Naive thymus-derived CD8-positive, alpha-beta T cell (primary cell): ENCODE data around the gene CYP2C18. TPM values are rescaled to one million over a fixed set of nuclear protein-coding genes. Genes with fewer than 3 reads are reported as not detected.
A peak's percentile ranks its signal among the peaks of the same experiment; 100 is the strongest.
"Not testable (repeated sequence)": the region's sequence is repeated elsewhere in the genome, so short reads cannot be mapped to it uniquely, and the experiment has no call there.

ENCODE experiments used
- ATAC-seq, 2 donors: fragments of 150-1000 bp; cut with Tn5 transposase in 1 of 2; sonication (Bioruptor Pico), chemical (Tn5 transposase) in 1 of 2; 1 replicate in 1 of 2; 2 replicates in 1 of 2; pipeline ENCODE4 v1.10.0; 2021; ENCODE audit warnings: mild to moderate bottlenecking in 2 of 2, moderate library complexity in 2 of 2
- POLR2A ChIA-PET: fragments of 350-600 bp; sonication (Branson Sonifier 250); formaldehyde crosslinking; loops from one replicate; lab custom pipeline; 2021; ENCODE audit warnings: antibody characterized with exemption; lab: Charles Lee
- DNase-seq, 10 donors: peaks; one replicate each; pipeline versions ENCODE4 v3.0.0 to v3.0.0-alpha.2; 2020 to 2022
- H3K27ac Mint-ChIP-seq, 10 donors: one replicate each; pipeline ENCODE4 v1.8.0; 2020 to 2022; ENCODE audit warnings: mild to moderate bottlenecking in 10 of 10, mixed read lengths in 10 of 10, moderate library complexity in 4 of 10, inconsistent platforms in 1 of 10
- H3K27me3 Mint-ChIP-seq, 5 donors: one replicate each; pipeline ENCODE4 v1.8.0; 2021 to 2022; ENCODE audit warnings: mixed read lengths in 5 of 5
- H3K36me3 Mint-ChIP-seq, 3 donors: one replicate each; pipeline ENCODE4 v1.8.0; 2020 to 2022; ENCODE audit warnings: mixed read lengths in 3 of 3, mild to moderate bottlenecking in 2 of 3, inconsistent platforms in 1 of 3
- H3K4me1 Mint-ChIP-seq, 4 donors: one replicate each; pipeline ENCODE4 v1.8.0; 2021 to 2022; ENCODE audit warnings: mixed read lengths in 4 of 4
- H3K4me3 Mint-ChIP-seq, 10 donors: one replicate each; pipeline ENCODE4 v1.8.0; 2020 to 2022; ENCODE audit warnings: mild to moderate bottlenecking in 10 of 10, mixed read lengths in 10 of 10, moderate library complexity in 6 of 10, inconsistent platforms in 1 of 10
- H3K9me3 Mint-ChIP-seq, 9 donors: one replicate each; pipeline ENCODE4 v1.8.0; 2020 to 2022; ENCODE audit warnings: mixed read lengths in 9 of 9, mild to moderate bottlenecking in 3 of 9, inconsistent platforms in 1 of 9, moderate library complexity in 1 of 9
- polyA plus RNA-seq, 3 donors: library from polyadenylated mRNA; unstranded; fragments of 300-500 nt; fragmentation: Illumina TruSeq; gene quantifications; one replicate each; pipeline ENCODE4 v1.2.3, GENCODE V29; 2021
- total RNA-seq, 8 experiments: library from RNA in 2 of 8; stranded (reverse) in 2 of 8; gene quantifications; one replicate each; pipeline ENCODE4 v1.2.3 and lab custom pipeline; 2021 to 2026

Gene CYP2C18
- total and polyA plus RNA-seq, 5 experiments from 2014 or later: not detected

GRCh38 chr10:94677691-94678090 is 5.8 kb upstream of the CYP2C18 start:
- DNase-seq: no peak
- POLR2A ChIA-PET: no interaction called here
- H3K9me3 Mint-ChIP-seq: peaks cover 0 to 3% (median 0%) of the 10 kb centered on the region in 9 donors
- H3K4me1 Mint-ChIP-seq: no peaks in the 10 kb centered on the region
- no peak overlapping the region for H3K27ac Mint-ChIP-seq
- no peak for ATAC-seq
- no peak overlapping the region for H3K4me3 Mint-ChIP-seq
- no peaks in the 10 kb centered on the region for H3K36me3 Mint-ChIP-seq
- H3K27me3 Mint-ChIP-seq: peaks cover 0 to 25% (median 5%) of the 10 kb centered on the region in 5 donors

- H3K27me3 Mint-ChIP-seq: peaks cover 0 to 25% (median 5%) of the 10 kb centered on the region in 5 donors
- H3K27ac Mint-ChIP-seq: no peak overlapping the region
- H3K4me1 Mint-ChIP-seq: no peaks in the 10 kb centered on the region
- POLR2A ChIA-PET: no interaction called here
- H3K36me3 Mint-ChIP-seq: no peaks in the 10 kb centered on the region
- no peak for ATAC-seq
- no peak for DNase-seq
- H3K9me3 Mint-ChIP-seq: peaks cover 0 to 3% (median 0%) of the 10 kb centered on the region in 9 donors
- H3K4me3 Mint-ChIP-seq: no peak overlapping the region
These were observed 5.1 kb upstream of the CYP2C18 start for GRCh38 chr10:94678475-94678874.

GRCh38 chr10:94680544-94680943 is 3.0 kb upstream of the CYP2C18 start:
- POLR2A ChIA-PET: no interaction called here
- no peak overlapping the region for H3K4me3 Mint-ChIP-seq
- H3K9me3 Mint-ChIP-seq: peaks cover 0 to 7% (median 0%) of the 10 kb centered on the region in 9 donors
- DNase-seq: no peak
- no peak overlapping the region for H3K27ac Mint-ChIP-seq
- no peaks in the 10 kb centered on the region for H3K36me3 Mint-ChIP-seq
- ATAC-seq: no peak
- no peaks in the 10 kb centered on the region for H3K4me1 Mint-ChIP-seq
- H3K27me3 Mint-ChIP-seq: peaks cover 0 to 10% (median 0%) of the 10 kb centered on the region in 5 donors

GRCh38 chr10:94682636-94683035 is 893 bp upstream of the CYP2C18 start:
- H3K36me3 Mint-ChIP-seq, H3K4me3 Mint-ChIP-seq, H3K27me3 Mint-ChIP-seq, DNase-seq, H3K4me1 Mint-ChIP-seq, ATAC-seq, POLR2A ChIA-PET, H3K27ac Mint-ChIP-seq: not testable (repeated sequence)
- H3K9me3 Mint-ChIP-seq: peaks cover 0 to 16% (median 0%) of the 10 kb centered on the region in 9 donors

GRCh38 chr10:94687625-94688248 is 4.2 kb downstream of the CYP2C18 start:
- peaks cover 2 to 21% (median 5%) of the 10 kb centered on the region in 5 donors for H3K27me3 Mint-ChIP-seq
- DNase-seq: no peak
- no peaks in the 10 kb centered on the region for H3K4me1 Mint-ChIP-seq
- POLR2A ChIA-PET: no interaction called here
- ATAC-seq: no peak
- H3K36me3 Mint-ChIP-seq: peaks cover 0 to 4% (median 0%) of the 10 kb centered on the region in 3 donors
- no peak overlapping the region for H3K27ac Mint-ChIP-seq
- H3K9me3 Mint-ChIP-seq: peaks cover 0 to 16% (median 6%) of the 10 kb centered on the region in 9 donors
- H3K4me3 Mint-ChIP-seq: no peak overlapping the region

- H3K36me3 Mint-ChIP-seq: no peaks in the 10 kb centered on the region
- POLR2A ChIA-PET: no interaction called here
- no peaks in the 10 kb centered on the region for H3K4me1 Mint-ChIP-seq
- DNase-seq (no peak), ATAC-seq (no peak)
- no peak overlapping the region for H3K27ac Mint-ChIP-seq
- peaks cover 0 to 39% (median 12%) of the 10 kb centered on the region in 9 donors for H3K9me3 Mint-ChIP-seq
- peaks cover 0 to 2% (median 0%) of the 10 kb centered on the region in 5 donors for H3K27me3 Mint-ChIP-seq
- H3K4me3 Mint-ChIP-seq: no peak overlapping the region
These were observed 22.6 kb downstream of the CYP2C18 start for GRCh38 chr10:94706089-94706488.

- Mint-ChIP-seq H3K27me3 (no peaks in the 10 kb centered on the region), H3K36me3 (no peaks in the 10 kb centered on the region), H3K4me3 (no peak overlapping the region), H3K4me1 (no peaks in the 10 kb centered on the region), H3K27ac (no peak overlapping the region), H3K9me3 (peaks cover 0 to 30% (median 11%) of the 10 kb centered on the region in 9 donors)
- DNase-seq: no peak
- POLR2A ChIA-PET: no interaction called here
- no peak for ATAC-seq
These were observed 27.0 kb downstream of the CYP2C18 start for GRCh38 chr10:94710578-94710977.

GRCh38 chr10:94725871-94726270 is 42.3 kb downstream of the CYP2C18 start:
- Mint-ChIP-seq H3K9me3 (peaks cover 0 to 7% (median 0%) of the 10 kb centered on the region in 9 donors), H3K27me3 (peaks cover 0 to 4% (median 0%) of the 10 kb centered on the region in 5 donors), H3K36me3 (no peaks in the 10 kb centered on the region), H3K27ac (no peak overlapping the region), H3K4me1 (no peaks in the 10 kb centered on the region), H3K4me3 (no peak overlapping the region)
- POLR2A ChIA-PET: no interaction called here
- DNase-seq (no peak), ATAC-seq (no peak)

GRCh38 chr10:94735197-94735596 is 51.7 kb downstream of the CYP2C18 start:
- Mint-ChIP-seq H3K4me1 (no peaks in the 10 kb centered on the region), H3K36me3 (no peaks in the 10 kb centered on the region), H3K9me3 (peaks cover 0 to 24% (median 4%) of the 10 kb centered on the region in 9 donors), H3K4me3 (no peak overlapping the region), H3K27me3 (no peaks in the 10 kb centered on the region), H3K27ac (no peak overlapping the region)
- DNase-seq (no peak), ATAC-seq (no peak)
- POLR2A ChIA-PET: no interaction called here

GRCh38 chr10:94738588-94738987 is 55.1 kb downstream of the CYP2C18 start:
- no peaks in the 10 kb centered on the region for H3K4me1 Mint-ChIP-seq
- ATAC-seq: no peak
- H3K9me3 Mint-ChIP-seq: peaks cover 7 to 46% (median 17%) of the 10 kb centered on the region in 9 donors
- H3K27ac Mint-ChIP-seq: peak overlapping the region in 1 of 10 donors; percentile 57
- H3K27me3 Mint-ChIP-seq: no peaks in the 10 kb centered on the region
- no peak overlapping the region for H3K4me3 Mint-ChIP-seq
- POLR2A ChIA-PET: no interaction called here
- peaks cover 0 to 11% (median 0%) of the 10 kb centered on the region in 3 donors for H3K36me3 Mint-ChIP-seq
- no peak for DNase-seq

GRCh38 chr10:94747137-94747536 is 63.6 kb downstream of the CYP2C18 start:
- Mint-ChIP-seq H3K27me3 (no peaks in the 10 kb centered on the region), H3K27ac (no peak overlapping the region), H3K9me3 (peaks cover 8 to 42% (median 21%) of the 10 kb centered on the region in 9 donors), H3K4me1 (no peaks in the 10 kb centered on the region), H3K4me3 (no peak overlapping the region), H3K36me3 (peaks cover 0 to 28% (median 0%) of the 10 kb centered on the region in 3 donors)
- ATAC-seq (no peak), DNase-seq (no peak)
- POLR2A ChIA-PET: no interaction called here

GRCh38 chr10:94747838-94748237 is 64.3 kb downstream of the CYP2C18 start:
- no peaks in the 10 kb centered on the region for H3K27me3 Mint-ChIP-seq
- H3K9me3 Mint-ChIP-seq: peaks cover 6 to 42% (median 19%) of the 10 kb centered on the region in 9 donors
- ATAC-seq: no peak
- no peak overlapping the region for H3K4me3 Mint-ChIP-seq
- DNase-seq: no peak
- H3K4me1 Mint-ChIP-seq: no peaks in the 10 kb centered on the region
- POLR2A ChIA-PET: no interaction called here
- peaks cover 0 to 21% (median 0%) of the 10 kb centered on the region in 3 donors for H3K36me3 Mint-ChIP-seq
- no peak overlapping the region for H3K27ac Mint-ChIP-seq

- Mint-ChIP-seq H3K36me3 (no peaks in the 10 kb centered on the region), H3K27ac (no peak overlapping the region)
These were observed 74.4 kb downstream of the CYP2C18 start for GRCh38 chr10:94757916-94758315.

More at GRCh38 chr10:94757916-94758315, 74.4 kb downstream of the CYP2C18 start:
- Mint-ChIP-seq H3K27me3 (peaks cover 0 to 1% (median 0%) of the 10 kb centered on the region in 5 donors), H3K9me3 (peaks cover 2 to 12% (median 7%) of the 10 kb centered on the region in 9 donors), H3K4me3 (no peak overlapping the region), H3K4me1 (no peaks in the 10 kb centered on the region)
- DNase-seq: no peak
- POLR2A ChIA-PET: no interaction called here
- ATAC-seq: no peak
